GM12874 (cell line): ENCODE results near the gene USH1C.

Experiments
- CTCF ChIP-seq: IDR thresholded peaks from 2 replicates; pipeline ENCODE4 v1.5.1; 2011; ENCODE audit warnings: low read depth, mild to moderate bottlenecking, control low read depth, low read length, moderate library complexity; ENCODE audit not compliant: insufficient read depth

USH1C gene

GRCh38 chr11:17544181-17544622 is at the start of gene USH1C:
Gene USH1C (minus strand): TSS chr11:17544416. CDS start chr11:17544307, 109 bp downstream.
- TF ChIP-seq CTCF = no peak

- 0 out of 2 replicates have a peak, but pooled peaks have one; percentile 11 for TF ChIP-seq CTCF
Observed at GRCh38 chr11:17593466-17594245, 49.4 kb upstream of the USH1C start.

GRCh38 chr11:17591293-17591692 is 47.1 kb upstream of the USH1C start:
- TF ChIP-seq CTCF = no peak

- TF ChIP-seq CTCF = no peak
Observed at GRCh38 chr11:17590463-17590862, 46.2 kb upstream of the USH1C start.

- no peak for TF ChIP-seq CTCF
Observed at GRCh38 chr11:17588721-17589120, 44.5 kb upstream of the USH1C start.

GRCh38 chr11:17588166-17588565 is 44.0 kb upstream of the USH1C start:
- TF ChIP-seq CTCF = no peak

- TF ChIP-seq CTCF = no peak
Observed at GRCh38 chr11:17585911-17586695, 41.9 kb upstream of the USH1C start.
